Measurements from ENCODE around the gene MUC4. TPM values are rescaled to one million over a fixed set of nuclear protein-coding genes. Genes with fewer than 3 reads are reported as not detected.
"Not testable (repeated sequence)": the region's sequence is repeated elsewhere in the genome, so short reads cannot be mapped to it uniquely, and the experiment has no call there.

MUC4 gene
- polyA plus RNA-seq, 3 donors: 0.61 to 2.0 (median 1.0) TPM

DNA sequence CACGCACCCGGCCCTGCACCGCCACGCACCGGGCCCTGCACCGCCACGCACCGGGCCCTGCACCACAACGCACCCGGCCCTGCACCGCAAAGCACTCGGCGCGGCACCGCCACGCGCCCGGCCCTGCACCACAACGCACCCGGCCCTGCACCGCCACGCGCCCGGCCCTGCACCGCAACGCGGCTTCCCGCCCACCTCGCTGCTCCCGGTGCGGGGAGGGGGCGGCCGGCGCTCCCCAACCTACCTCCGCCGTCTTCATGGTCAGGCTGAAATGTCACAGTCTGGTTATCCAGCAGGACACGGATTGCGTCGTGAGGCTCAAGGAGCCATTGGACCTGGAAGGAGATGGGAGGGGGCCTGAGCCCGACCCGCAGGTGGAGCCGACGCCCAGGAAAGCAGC, 49.1 kb downstream of the MUC4 start:
- no peak for DNase-seq

DNA sequence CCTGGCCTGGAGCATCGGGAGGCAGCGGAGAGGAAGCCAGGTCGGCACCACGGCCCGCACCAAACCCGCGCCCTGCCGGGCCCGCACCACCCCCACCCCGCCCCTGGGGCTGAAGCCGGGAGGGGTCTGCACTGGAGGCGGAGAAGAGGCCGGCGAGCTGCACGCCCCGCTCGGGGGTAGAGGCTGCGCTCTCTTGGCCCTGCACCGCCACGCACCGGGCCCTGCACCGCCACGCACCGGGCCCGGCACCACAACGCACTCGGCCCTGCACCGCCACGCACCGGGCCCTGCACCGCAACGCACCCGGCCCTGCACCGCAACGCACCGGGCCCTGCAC, 49.5 kb downstream of the MUC4 start:
- no peak for DNase-seq

DNA sequence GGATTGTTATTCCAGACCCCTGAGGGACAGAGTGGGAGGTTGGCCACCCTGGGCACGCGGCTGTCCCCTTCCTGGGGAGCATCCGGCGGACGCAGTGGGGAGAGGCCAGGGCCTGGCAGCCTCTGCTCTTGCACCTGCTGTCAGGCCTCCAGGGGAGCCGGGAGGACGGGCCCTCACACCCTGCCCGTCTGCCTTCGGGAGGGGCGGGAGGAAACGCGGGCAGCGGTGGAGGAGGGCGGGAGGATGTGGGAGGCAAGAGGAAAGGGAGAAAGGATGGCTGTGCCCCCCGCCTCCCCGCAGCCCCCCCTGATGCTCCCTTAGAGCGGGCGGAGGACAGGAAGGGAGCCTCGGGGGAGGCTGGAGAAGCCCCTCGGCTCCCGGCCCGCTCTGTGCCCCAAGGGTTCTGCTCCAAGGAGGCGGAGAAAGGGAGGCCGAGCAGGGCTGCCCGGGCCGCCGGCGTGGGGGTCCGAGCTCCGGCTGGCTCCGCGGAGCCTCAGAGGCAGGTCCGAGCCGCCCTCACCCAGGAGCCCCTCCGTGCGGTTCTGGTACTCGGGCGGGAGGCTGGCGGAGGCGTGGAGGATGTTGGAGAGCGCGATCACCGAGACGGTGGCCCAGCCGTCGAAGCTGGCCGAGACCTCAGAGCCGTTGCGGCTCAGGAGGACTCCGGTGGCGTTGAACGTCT, 50.0 kb downstream of the MUC4 start:
- DNase-seq: no peak

DNA sequence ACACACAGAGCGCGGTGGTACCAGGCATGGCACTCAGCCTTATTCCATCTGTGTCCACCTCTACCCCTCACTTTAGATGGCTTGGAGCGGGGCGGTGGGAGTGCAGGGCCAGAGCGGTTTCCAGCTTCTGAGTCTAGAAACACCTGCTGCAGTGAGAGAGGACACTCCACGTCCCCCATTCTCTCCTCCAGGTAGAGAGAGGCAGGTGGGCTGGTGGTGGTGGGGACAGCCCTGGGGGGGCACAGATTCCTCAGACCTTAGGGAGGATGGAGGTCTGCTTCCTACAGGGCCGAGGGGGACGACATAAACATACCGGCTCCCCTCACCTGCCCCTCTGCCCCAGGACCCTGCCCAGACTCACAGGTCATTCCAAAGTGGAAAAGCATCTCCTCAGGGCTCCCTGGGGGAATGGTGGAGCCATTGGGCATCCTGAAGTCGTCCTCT, 50.6 kb downstream of the MUC4 start:
- no peak for DNase-seq

DNA sequence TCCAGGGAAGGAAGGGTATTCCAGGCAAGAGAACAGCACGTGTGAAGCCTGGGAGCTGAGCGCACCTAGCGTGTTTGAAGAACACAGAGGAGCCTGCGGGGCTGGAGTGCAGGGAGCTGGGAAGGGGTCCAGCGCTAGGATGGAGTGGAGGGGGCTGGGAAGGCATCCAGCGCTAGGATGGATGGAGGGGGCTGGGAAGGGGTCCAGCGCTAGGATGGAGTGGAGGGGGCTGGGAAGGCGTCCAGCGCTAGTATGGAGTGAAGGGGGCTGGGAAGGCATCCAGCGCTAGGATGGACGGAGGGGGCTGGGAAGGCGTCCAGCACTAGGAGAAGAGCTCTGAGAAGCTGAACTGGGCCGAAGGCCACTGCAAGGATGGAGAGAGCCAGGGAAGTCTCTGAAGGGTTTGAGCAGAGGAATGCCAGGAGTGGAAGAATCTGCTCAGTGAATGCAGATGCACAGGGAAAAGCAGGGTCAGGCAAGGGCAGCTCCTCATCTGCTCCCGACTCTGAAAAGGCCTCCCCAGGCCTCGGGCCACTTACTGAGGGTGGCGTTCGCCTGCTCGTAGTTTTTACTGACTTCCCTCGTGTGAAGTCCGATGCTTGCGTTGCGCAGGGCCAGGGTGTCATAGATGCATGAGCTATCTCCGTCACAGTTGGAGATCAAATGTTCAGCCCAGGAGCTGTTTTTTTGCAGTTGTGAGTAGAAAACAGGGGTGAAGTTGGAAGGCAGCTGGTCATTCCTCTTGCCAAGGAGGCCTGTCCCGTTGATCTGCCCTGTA, 51.2 kb downstream of the MUC4 start:
- DNase-seq: peak; percentile 53

DNA sequence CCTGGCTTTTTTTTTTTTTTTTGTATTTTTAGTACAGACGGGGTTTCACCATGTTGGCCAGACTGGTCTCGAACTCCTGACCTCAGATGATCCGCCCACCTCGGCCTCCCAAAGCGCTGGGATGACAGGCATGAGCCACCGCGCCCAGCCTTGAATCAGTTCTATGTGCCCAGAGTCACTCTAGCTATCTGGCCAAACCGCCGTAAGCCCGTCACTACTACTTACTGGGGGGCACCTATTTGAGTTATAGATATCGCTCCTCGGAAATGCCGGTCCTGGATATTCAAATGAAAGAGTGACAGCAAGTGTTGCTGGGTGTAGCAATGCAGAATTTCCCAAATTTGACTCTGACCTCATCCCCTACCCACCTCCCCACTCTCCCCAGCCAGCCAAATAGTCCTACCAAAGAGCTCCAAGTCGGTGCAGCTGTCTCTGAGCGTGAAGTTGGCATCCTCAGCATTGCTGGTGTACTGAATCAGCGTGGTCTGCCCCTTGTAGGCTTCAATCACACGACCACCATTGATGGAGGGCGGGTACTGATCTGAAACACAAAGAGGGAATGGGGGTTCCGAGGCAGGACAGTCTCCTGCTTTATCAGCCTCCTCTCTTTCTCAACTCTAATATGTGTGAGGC, 52.9 kb downstream of the MUC4 start:
- no peak for DNase-seq

DNA sequence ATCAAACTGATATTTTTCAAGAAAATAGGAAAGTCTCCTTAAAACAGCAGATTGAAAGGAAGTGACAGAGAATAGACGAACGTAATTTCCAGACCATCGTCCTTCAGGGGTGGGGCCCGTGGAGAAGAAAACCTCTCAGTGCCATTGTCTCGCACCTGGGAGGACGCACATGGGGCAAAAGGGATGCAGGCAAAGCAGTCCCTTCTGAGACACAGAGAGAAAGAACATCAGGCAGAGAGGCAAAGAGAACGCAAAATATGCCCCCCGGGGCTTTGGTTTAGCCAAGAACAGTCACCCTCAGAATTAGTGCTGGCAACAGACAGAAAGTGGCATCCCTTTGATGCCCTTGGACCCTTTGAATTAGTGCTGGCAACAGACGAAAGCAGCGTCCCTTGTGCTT, 53.9 kb downstream of the MUC4 start:
- DNase-seq: no peak

DNA sequence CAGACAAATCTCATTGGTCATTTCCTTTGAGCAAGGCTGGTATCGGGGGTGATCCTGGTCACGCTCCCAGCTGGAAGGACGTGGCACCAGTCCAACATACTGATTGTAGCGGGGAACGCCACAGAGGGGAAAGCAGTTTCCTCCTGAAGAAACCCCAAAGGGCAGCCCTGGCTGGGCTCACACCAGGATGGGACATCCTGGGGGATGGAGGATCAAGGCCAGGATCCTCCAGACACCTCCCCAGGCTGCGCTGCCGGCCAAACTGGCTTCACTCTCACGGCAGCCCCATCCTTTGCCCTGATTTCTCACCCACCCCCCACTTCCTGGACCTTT, 54.3 kb downstream of the MUC4 start:
- no peak for DNase-seq

DNA sequence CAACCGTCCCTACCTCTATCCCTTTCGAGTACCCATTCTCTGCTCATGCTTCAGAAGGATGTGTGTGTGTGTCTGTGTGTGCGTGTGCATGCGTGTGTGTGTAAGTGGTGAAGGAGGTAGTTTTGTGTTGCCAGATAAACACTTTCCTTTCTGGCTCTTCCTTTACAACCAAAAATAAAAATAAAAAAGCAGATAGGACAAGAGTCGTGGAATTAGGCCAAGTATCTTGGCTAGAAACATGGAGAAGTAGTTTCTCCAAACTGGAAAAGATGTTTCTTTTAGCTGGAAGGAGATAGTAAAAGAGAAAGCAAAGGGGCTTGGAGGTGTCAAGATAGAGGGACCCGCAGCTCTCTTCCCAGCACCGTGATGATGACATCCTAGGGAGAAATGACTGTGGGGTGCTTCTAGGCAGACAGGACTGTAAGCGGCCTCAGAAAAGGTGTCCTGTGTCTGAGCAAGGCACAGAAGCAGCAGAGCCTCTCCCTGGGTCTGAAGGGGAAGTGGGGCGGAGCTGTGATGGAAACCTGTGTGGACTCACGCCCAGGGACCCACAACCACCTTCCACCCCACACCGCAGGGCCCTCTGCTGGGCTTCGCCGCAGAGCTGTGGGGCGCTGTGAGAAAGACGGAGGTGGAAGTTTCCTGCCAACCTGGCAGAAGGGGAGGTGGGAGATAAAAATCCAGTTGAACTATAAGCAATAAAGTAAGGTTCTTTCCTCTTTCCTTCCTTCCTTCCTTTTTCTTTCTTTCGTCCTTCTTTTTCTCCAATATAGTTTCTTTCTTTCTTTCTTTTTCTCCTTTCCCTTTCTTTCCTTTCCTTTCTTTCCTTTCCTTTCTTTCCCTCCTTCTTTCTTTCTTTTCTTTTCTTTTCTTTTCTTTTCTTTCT, 55.7 kb downstream of the MUC4 start:
- no peak for DNase-seq

DNA sequence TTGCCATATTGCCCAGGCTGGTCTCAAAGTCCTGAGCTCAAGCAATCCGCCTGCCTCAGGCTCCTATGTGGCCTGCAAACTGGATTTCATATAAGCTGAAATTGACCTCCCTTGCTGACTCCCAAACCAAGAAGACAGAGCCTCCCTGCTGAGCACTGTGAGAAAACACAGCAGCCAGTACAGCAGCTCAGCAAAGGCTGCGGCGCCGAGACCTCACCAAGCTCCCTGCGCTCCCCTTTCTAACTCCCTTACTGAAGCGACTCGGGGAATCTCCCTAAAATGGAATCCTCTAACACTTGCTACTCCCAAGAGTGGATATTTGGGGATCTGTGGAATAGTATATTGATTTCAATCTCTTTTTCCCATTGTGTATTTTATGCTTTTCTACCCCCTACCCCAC, 56.3 kb downstream of the MUC4 start:
- DNase-seq: no peak

DNA sequence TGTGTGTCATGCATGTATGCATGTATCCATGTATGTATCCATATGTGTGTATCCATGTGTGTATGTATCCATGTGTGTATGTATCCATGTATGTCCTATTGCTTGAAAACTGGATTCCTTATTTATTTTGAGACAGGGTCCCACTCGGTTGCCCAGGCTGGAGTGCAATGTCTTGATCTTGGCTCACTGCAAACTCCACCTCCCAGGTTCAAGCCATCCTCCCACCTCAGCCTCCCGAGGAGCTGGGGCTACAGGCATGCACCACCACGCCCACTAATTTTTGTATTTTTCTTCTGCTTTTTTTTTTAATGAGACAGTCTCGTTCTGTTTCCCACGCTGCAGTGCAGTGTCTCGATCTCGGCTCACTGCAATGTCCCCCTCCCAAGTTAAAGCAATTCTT, 56.8 kb downstream of the MUC4 start:
- no peak for DNase-seq

DNA sequence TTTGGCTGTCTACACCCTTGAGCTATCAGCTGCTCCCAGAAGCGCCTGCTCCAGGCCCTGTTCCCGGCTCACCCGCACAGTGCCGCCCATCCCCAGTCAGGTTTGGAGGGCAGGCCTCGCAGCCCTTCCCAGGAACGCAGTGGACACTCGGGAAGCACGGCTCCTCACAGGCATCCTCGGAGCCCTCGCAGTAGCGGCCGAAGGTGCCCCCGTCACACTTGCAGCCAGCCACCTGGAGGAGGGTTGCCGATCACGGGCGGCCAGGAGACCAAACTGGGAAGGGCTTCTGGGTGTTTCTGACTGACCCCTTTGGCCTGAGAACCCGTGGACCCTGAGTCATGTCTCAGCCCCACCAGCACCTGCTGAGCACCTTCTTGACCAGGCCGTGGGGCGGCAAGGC, 57.6 kb downstream of the MUC4 start:
- DNase-seq: no peak

DNA sequence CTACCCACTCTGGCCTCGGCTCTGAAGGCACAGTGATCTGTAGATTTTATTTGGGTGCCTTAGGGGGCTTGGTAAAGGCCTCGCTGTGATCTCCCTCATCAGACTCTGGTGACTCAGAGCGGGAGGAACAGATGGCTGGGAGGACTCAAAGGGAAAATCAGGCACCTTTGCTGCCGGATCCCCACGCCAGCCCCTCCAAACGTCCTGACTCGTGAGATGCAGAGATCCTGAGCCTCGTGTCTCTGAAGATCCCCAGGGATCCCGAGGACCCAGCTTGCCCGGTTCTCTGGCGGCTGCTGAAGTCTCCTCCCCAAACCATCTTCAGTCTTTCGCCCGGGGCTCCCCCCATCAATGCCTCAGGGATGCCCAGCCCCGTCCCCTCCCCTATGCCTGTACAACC, 58.1 kb downstream of the MUC4 start:
- DNase-seq: no peak

DNA sequence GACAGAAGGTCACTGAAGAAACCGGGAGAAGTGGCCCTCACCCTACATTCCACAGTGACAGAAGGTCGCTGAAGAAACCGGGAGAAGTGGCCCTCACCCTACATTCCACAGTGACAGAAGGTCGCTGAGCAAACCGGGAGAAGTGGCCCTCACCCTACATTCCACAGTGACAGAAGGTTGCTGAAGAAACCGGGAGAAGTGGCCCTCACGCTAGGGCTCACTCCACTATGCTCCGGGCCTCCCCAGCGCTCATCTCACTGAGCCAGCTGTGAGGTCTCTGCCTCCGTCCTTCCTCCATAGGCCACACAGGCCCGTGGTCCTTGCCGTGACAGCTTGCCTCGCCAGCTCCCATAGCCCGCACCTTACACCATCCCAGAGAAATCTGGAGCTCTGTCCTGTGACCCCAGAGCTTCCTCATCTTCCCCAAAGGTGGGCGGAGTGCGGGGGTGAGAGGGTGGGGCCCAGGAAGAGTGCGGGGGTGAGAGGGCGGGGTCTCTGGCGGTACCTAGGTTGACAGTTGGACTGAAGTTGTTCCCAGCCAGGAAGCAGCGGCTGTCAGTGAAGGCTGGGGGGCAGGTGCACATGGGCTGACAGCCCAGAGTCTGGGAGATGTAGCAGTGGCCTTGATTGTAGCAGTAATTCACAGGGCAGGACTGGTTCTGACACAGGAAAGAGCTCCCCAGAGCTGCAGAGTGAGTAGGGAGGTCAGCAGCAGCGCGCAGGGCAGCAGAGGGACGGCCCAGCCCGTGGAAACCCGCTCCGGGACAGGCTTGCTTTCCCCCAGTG, 59.0 kb downstream of the MUC4 start:
- DNase-seq: no peak

DNA sequence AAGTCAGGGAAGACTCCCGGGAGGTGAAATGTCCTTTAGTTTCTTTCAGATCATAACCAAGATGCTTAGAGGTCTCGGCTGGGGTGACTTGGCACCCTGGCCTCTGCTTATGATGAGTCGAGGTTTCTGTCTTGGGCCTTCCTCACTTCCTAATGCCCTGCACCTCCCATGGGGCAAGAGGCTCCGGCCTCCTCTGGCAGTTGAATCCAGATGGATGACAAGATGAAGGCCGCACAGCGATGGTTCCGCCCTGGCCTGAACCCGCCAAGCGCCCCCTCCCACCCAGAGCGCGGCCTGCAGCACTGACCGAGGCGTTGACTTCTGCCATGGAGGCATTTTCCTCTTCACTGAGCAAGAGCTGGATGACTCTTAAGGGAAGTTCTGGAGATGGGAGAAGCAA, 59.7 kb downstream of the MUC4 start:
- DNase-seq: no peak

DNA sequence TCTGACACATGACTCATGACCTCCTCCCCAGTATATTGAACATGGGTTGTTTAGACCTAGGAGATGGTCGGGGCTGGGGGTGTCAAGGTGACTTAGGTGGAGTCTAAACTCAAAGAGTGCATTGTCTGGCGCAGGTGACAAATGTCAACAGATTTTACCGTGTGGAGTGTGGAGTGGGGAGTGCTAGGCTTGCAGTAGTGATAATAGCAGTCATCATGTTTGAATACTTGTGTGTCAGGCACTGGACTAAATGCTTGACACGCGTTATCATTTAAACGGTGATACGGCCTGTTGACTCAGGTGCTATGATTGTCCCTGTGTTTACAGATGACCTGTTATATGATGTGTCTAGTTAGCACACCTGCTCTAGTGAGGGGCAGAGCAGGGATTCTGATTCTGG, 60.2 kb downstream of the MUC4 start:
- no peak for DNase-seq

DNA sequence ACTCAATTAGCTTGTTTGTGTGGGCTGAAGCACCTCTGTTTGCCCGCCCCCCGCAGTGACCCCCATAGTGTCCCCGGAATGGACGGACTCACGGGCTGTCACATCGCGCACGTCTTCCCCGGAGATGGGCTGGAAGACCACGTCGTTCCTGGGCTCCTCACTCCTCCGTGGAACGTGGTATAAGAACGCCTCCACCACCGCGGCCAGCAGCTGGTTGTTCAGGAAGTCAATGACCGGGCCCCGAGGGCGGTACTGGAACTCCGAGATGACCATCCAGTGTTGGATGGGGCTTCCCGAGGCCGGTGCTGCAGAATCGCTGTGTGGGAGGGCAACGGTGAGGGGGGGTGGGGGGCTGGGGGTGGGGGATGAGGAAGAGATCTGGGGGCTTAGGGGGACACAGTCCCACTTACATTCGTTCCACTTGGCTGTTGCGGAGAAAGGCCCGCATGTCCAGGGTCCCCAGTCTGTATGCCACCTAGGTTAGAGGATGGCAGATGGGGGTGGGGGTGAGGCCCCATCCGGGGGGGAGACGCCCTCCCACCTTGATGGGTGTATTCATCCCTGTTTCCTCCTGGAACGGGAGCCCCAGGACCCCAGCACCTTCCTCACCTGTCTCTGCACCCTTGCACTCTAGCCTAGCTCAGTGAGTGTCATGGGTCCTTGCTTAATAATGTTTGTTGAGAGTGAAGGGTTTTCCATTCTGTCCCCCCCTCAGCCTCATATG, 60.8 kb downstream of the MUC4 start:
- DNase-seq: no peak

DNA sequence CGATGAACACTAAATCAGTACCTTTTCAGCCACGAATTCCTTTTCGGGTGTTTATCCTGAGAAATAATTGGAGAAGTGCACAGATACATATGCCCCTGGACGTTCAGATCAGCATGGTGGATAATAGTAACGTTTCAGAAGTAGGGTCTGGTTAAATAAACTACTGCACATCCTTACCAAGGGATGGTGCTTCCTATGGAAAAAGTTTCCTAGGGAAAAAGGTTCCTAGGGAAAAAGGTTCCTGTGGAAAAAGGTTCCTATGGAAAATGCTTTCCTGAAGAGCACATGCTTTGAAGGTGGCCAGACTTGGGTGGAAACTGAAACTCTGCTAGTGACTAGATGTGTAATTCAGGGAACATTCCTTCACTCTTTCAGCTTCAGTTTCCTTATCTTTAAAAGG, 62.6 kb downstream of the MUC4 start:
- DNase-seq: not testable (repeated sequence)

DNA sequence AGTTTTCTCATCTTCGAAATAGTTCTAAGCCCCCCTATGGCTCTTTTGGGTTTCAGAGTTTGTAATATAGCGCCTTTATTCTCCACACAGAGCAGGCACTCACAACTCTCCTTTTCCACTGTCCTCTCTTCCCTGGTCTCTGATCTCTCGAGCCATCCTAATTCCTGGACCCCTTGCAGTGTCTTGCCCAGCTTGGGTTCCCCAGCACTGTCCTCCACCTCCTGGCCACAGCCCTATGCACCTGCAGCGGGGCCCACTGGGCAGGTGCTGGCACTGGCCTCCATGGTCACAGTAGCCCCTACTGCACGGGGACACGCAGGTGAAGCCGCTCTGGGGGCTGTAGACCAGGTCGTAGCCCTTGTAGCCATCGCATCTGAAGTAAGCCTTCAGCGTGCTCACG, 63.1 kb downstream of the MUC4 start:
- DNase-seq: no peak

DNA sequence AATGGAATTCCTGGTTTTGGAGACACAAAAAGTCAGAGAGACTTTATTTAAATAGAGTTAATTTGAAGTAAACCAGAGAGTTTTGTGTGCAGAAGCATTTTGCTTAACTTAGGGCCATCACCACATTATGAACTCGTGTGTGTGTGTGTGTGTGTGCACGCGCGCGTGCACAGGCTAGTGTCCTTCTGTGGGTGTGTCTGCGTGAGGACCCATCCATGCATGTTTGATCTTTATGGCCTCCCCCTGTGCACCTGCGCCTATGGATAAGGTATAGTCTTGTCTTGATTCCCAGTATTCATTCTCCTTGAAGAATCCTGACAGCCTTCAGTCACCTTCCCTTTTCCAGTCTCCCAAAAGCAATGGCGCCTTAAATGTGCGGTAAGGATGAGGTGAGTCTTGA, 65.0 kb downstream of the MUC4 start:
- DNase-seq: no peak

DNA sequence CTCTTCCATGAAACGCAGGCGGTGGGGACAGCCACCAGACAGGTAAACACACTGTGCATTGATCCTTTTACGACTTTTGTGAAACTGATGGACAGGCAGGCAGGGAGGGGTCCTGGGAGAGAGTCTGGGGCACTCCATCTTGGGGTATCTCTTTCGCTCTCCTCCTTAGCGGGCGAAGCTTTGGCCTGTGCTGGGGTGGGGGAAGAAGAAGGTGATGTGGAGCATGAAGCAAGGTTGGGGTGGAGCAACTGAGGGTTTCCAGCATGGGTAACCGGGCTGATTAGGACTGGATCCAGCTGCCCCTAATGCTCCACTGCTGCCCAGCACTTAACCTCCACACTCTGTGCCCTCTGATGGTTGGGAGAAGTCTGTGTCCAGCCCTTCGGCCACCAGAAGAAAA, 65.4 kb downstream of the MUC4 start:
- no peak for DNase-seq

Data from renal pelvis (tissue), 4 donors.